ENCODE results near the gene PLCG2. TPM values are rescaled to one million over a fixed set of nuclear protein-coding genes. Genes with fewer than 3 reads are reported as not detected.

PLCG2 gene
- total and polyA plus RNA-seq, 2 experiments from 2014 or later, result 0.39 TPM; not detected in 1

GRCh38 chr16:81904320-81904719, 125.2 kb downstream of the PLCG2 start:
- no peak overlapping the region for H3K4me2 ChIP-seq (ENCODE audit: unreplicated experiment)
- WGBS, 2 experiments (ENCODE audit: low coverage in 1 of 2, low lambda C conversion rate in 2 of 2, missing lambda C conversion rate in 2 of 2), result 68 to 74% methylated on average over 8 of the region's 8 CpGs
- TF ChIP-seq EZH2 (IDR thresholded peaks at IDR 0.05; ENCODE audit: insufficient read depth, poor library complexity, severe bottlenecking) (no peak), EZH2phosphoT487 (IDR thresholded peaks at IDR 0.05; ENCODE audit: insufficient read depth, low read depth) (no peak)
- no peaks in the 10 kb centered on the region for H3F3A ChIP-seq (ENCODE audit: insufficient read depth)
- no peaks in the 10 kb centered on the region for H3K36me3 ChIP-seq (ENCODE audit: low read depth)
- no peak overlapping the region for H3K9ac ChIP-seq
- in situ Hi-C loops (cut with MboI), result no loop called here
- no peak overlapping the region for H3K27ac ChIP-seq
- no peaks in the 10 kb centered on the region for H3K9me3 ChIP-seq (ENCODE audit: low read depth)
- H3K9me2 ChIP-seq (ENCODE audit: insufficient read depth), result no peaks in the 10 kb centered on the region
- no peak overlapping the region for H2AFZ ChIP-seq
- no peaks in the 10 kb centered on the region for H3K79me2 ChIP-seq (ENCODE audit: insufficient read depth)
- no peak overlapping the region for H3K4me3 ChIP-seq
- DNase-seq, result no peak
- no peaks in the 10 kb centered on the region for H3K27me3 ChIP-seq (replicated peaks; ENCODE audit: insufficient read depth)
- H3K4me1 ChIP-seq (ENCODE audit: insufficient read depth), result no peaks in the 10 kb centered on the region
- no peaks in the 10 kb centered on the region for H4K20me1 ChIP-seq (ENCODE audit: insufficient read depth)

GRCh38 chr16:81905277-81905676, 126.2 kb downstream of the PLCG2 start:
- Histone ChIP-seq H3K27me3 (replicated peaks; ENCODE audit: insufficient read depth) (no peaks in the 10 kb centered on the region), H3K36me3 (ENCODE audit: low read depth) (no peaks in the 10 kb centered on the region), H3K79me2 (ENCODE audit: insufficient read depth) (no peaks in the 10 kb centered on the region), H3K9me3 (ENCODE audit: low read depth) (no peaks in the 10 kb centered on the region), H3K9me2 (ENCODE audit: insufficient read depth) (no peaks in the 10 kb centered on the region), H3K4me2 (ENCODE audit: unreplicated experiment) (no peak overlapping the region), H3K4me3 (no peak overlapping the region), H2AFZ (no peak overlapping the region), H3K4me1 (ENCODE audit: insufficient read depth) (no peaks in the 10 kb centered on the region), H3K9ac (no peak overlapping the region), H3F3A (ENCODE audit: insufficient read depth) (no peaks in the 10 kb centered on the region), H3K27ac (no peak overlapping the region), H4K20me1 (ENCODE audit: insufficient read depth) (no peaks in the 10 kb centered on the region)
- no peak for DNase-seq
- TF ChIP-seq EZH2phosphoT487 (IDR thresholded peaks at IDR 0.05; ENCODE audit: insufficient read depth, low read depth) (no peak), EZH2 (IDR thresholded peaks at IDR 0.05; ENCODE audit: insufficient read depth, poor library complexity, severe bottlenecking) (no peak)
- WGBS, 2 experiments (ENCODE audit: low coverage in 1 of 2, low lambda C conversion rate in 2 of 2, missing lambda C conversion rate in 2 of 2), result 64% methylated on average over 7 of the region's 7 CpGs
- in situ Hi-C loops (cut with MboI), result no loop called here

- no peak overlapping the region for H3K4me3 ChIP-seq
- H2AFZ ChIP-seq, result no peak overlapping the region
- in situ Hi-C loops (cut with MboI), result no loop called here
- no peaks in the 10 kb centered on the region for H3K36me3 ChIP-seq (ENCODE audit: low read depth)
- H4K20me1 ChIP-seq (ENCODE audit: insufficient read depth), result no peaks in the 10 kb centered on the region
- H3K9me2 ChIP-seq (ENCODE audit: insufficient read depth), result no peaks in the 10 kb centered on the region
- no peaks in the 10 kb centered on the region for H3F3A ChIP-seq (ENCODE audit: insufficient read depth)
- H3K9ac ChIP-seq, result no peak overlapping the region
- no peaks in the 10 kb centered on the region for H3K4me1 ChIP-seq (ENCODE audit: insufficient read depth)
- H3K79me2 ChIP-seq (ENCODE audit: insufficient read depth), result no peaks in the 10 kb centered on the region
- no peaks in the 10 kb centered on the region for H3K9me3 ChIP-seq (ENCODE audit: low read depth)
- H3K27ac ChIP-seq, result no peak overlapping the region
- no peak for DNase-seq
- H3K4me2 ChIP-seq (ENCODE audit: unreplicated experiment), result no peak overlapping the region
- WGBS, 2 experiments (ENCODE audit: low coverage in 1 of 2, low lambda C conversion rate in 2 of 2, missing lambda C conversion rate in 2 of 2), result 73 to 74% methylated on average over 8 of the region's 8 CpGs
- H3K27me3 ChIP-seq (replicated peaks; ENCODE audit: insufficient read depth), result no peaks in the 10 kb centered on the region
- no peak for TF ChIP-seq EZH2 (IDR thresholded peaks at IDR 0.05; ENCODE audit: insufficient read depth, poor library complexity, severe bottlenecking)
- TF ChIP-seq EZH2phosphoT487 (IDR thresholded peaks at IDR 0.05; ENCODE audit: insufficient read depth, low read depth), result no peak
Observed at GRCh38 chr16:81907681-81908080, 128.6 kb downstream of the PLCG2 start.

- Histone ChIP-seq H3K27me3 (replicated peaks; ENCODE audit: insufficient read depth) (no peaks in the 10 kb centered on the region), H3K27ac (no peak overlapping the region), H3K79me2 (ENCODE audit: insufficient read depth) (no peaks in the 10 kb centered on the region), H4K20me1 (ENCODE audit: insufficient read depth) (no peaks in the 10 kb centered on the region), H3K9me3 (ENCODE audit: low read depth) (no peaks in the 10 kb centered on the region), H3K36me3 (ENCODE audit: low read depth) (no peaks in the 10 kb centered on the region), H3K9ac (no peak overlapping the region), H3K9me2 (ENCODE audit: insufficient read depth) (no peaks in the 10 kb centered on the region), H3F3A (ENCODE audit: insufficient read depth) (no peaks in the 10 kb centered on the region), H3K4me3 (no peak overlapping the region), H2AFZ (no peak overlapping the region), H3K4me2 (ENCODE audit: unreplicated experiment) (no peak overlapping the region), H3K4me1 (ENCODE audit: insufficient read depth) (no peaks in the 10 kb centered on the region)
- 81 to 82% methylated on average over 16 of the region's 16 CpGs for WGBS, 2 experiments (ENCODE audit: low coverage in 1 of 2, low lambda C conversion rate in 2 of 2, missing lambda C conversion rate in 2 of 2)
- no peak for TF ChIP-seq EZH2 (IDR thresholded peaks at IDR 0.05; ENCODE audit: insufficient read depth, poor library complexity, severe bottlenecking)
- no peak for TF ChIP-seq EZH2phosphoT487 (IDR thresholded peaks at IDR 0.05; ENCODE audit: insufficient read depth, low read depth)
- in situ Hi-C loops (cut with MboI), result no loop called here
- DNase-seq, result no peak
Observed at GRCh38 chr16:81908466-81909262, 129.6 kb downstream of the PLCG2 start.

Measured in GM23248 (cell line).